ENCODE measurements around the gene PPP2R1B. TPM values are rescaled to one million over a fixed set of nuclear protein-coding genes. Genes with fewer than 3 reads are reported as not detected.

PPP2R1B gene
- polyA plus RNA-seq, 2 of the 4 experiments (the other 2 are of a cell fraction), result 18.6 to 24.7 TPM

DNA sequence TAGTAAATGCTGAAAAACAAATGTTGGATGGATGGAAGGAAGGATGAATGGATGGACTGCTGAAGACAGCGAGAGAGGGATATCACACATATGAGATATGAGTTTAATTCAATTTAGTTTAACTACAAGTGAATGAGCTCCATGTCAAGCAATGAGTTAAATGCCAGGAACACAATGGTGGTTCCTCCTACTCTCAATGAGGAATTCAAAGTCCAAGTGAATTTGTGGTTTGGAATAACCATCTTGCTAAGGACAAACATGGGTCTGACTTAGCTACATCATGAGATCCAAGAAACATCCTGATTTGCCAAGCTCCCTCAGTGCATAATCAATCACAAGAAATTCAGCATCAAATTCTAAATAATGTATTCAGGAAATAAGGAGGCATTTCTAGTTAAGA is 26.1 kb upstream of the PPP2R1B start (continued):
- TF ChIP-seq, protein P1, sequence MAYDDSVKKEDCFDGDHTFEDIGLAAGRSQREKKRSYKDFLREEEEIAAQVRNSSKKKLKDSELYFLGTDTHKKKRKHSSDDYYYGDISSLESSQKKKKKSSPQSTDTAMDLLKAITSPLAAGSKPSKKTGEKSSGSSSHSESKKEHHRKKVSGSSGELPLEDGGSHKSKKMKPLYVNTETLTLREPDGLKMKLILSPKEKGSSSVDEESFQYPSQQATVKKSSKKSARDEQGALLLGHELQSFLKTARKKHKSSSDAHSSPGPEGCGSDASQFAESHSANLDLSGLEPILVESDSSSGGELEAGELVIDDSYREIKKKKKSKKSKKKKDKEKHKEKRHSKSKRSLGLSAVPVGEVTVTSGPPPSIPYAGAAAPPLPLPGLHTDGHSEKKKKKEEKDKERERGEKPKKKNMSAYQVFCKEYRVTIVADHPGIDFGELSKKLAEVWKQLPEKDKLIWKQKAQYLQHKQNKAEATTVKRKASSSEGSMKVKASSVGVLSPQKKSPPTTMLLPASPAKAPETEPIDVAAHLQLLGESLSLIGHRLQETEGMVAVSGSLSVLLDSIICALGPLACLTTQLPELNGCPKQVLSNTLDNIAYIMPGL (CRISPR knock-in tag; IDR thresholded peaks at IDR 0.05; ENCODE audit: borderline replicate concordance), result no peak
- TF ChIP-seq CBX8 (IDR thresholded peaks at IDR 0.05), result no peak
- no peak for TF ChIP-seq REST (IDR thresholded peaks at IDR 0.05)
- no peak for TF ChIP-seq EHF (CRISPR knock-in tag; IDR thresholded peaks at IDR 0.05)
- TF ChIP-seq TFCP2L1 (CRISPR knock-in tag; IDR thresholded peaks at IDR 0.05), result no peak
- TF ChIP-seq E2F6 (IDR thresholded peaks at IDR 0.05; ENCODE audit: borderline replicate concordance, low read depth), result no peak
- no peak for TF ChIP-seq HEYL (CRISPR knock-in tag; IDR thresholded peaks at IDR 0.05)
- no peak for TF ChIP-seq HOXA7 (CRISPR knock-in tag; IDR thresholded peaks at IDR 0.05)
- no peak for TF ChIP-seq MAFK (IDR thresholded peaks at IDR 0.05; ENCODE audit: partially characterized antibody)

DNA sequence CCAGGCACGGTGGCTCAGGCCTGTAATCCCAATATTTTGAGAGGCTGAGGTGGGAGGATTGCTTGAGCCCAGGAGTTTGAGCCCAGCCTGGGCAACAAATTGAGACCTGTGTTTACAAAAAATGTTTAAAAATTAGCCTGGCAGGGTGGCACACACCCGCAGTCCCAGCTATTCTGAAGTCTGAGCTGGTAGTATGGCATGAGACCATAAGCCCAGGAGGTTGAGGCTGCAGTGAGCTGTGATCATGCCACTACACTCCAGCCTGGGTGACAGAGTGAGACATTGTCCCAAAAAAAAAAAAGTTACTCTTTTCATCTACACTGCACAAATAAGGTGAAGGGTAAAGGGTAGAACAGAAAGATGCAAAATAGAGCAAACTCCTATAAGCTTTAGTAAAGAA is 22.3 kb upstream of the PPP2R1B start:
- POLR2A ChIA-PET, result no interaction called here
- no peaks in the 10 kb centered on the region for H3K4me1 ChIP-seq
- CTCF ChIA-PET, result interaction anchor here (1.1 to 5.7 kb wide), 2 partner anchors 11 to 201 kb away, joined by 3 to 27 read pairs; no protein-coding TSS in a partner anchor
- ATAC-seq (no peak), DNase-seq (ENCODE audit: low read depth in 1 of 2, low spot score in 1 of 2) (no peak), FAIRE-seq (no peak)
- H3K4me3 ChIP-seq, result no peak overlapping the region
- no peak overlapping the region for H3K4me2 ChIP-seq
- no peaks in the 10 kb centered on the region for H3K9me3 ChIP-seq
- H3K27ac ChIP-seq, result no peak overlapping the region
- TF ChIP-seq ZC3H11A (IDR thresholded peaks at IDR 0.05) (no peak), RAD21 (conservative IDR thresholded peaks at IDR 0.05 in 1 of 2, IDR thresholded peaks at IDR 0.05 in 1 of 2) (no peak), TP53 (CRISPR knock-in tag; IDR thresholded peaks at IDR 0.05) (no peak), HOXB5 (CRISPR knock-in tag; IDR thresholded peaks at IDR 0.05) (no peak), E2F6 (IDR thresholded peaks at IDR 0.05; ENCODE audit: borderline replicate concordance, low read depth) (no peak), JUNB (IDR thresholded peaks at IDR 0.05) (no peak), CBX8 (IDR thresholded peaks at IDR 0.05) (no peak), SMC3 (IDR thresholded peaks at IDR 0.05) (no peak), EP300 (IDR thresholded peaks at IDR 0.05) (no peak)
- TF ChIP-seq, protein P2, sequence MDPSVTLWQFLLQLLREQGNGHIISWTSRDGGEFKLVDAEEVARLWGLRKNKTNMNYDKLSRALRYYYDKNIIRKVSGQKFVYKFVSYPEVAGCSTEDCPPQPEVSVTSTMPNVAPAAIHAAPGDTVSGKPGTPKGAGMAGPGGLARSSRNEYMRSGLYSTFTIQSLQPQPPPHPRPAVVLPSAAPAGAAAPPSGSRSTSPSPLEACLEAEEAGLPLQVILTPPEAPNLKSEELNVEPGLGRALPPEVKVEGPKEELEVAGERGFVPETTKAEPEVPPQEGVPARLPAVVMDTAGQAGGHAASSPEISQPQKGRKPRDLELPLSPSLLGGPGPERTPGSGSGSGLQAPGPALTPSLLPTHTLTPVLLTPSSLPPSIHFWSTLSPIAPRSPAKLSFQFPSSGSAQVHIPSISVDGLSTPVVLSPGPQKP (IDR thresholded peaks at IDR 0.05; ENCODE audit: low read depth, low read length), result no peak
- 100% methylated on average over 1 of the region's 2 CpGs for WGBS (ENCODE audit: missing lambda C conversion rate)

Data from A549 (cell line).